Caco-2 (cell line): ENCODE measurements around the gene EOGT. TPM values are rescaled to one million over a fixed set of nuclear protein-coding genes. Genes with fewer than 3 reads are reported as not detected.

ENCODE experiments used
- BruUV-seq: library from RNA; stranded (reverse); fragments of 400-500 nt; replicated peaks from 2 replicates; lab custom pipeline; 2021; lab: Mats Ljungman, UMichigan
- CTCF ChIA-PET: fragments of 300-600 bp; sonication (Branson Sonifier 250); formaldehyde crosslinking; loops from one replicate; lab custom pipeline; 2022; ENCODE audit warnings: antibody characterized with exemption; lab: Charles Lee
- POLR2A ChIA-PET: fragments of 300-600 bp; sonication (Branson Sonifier 250); formaldehyde crosslinking; loops from one replicate; lab custom pipeline; 2022; ENCODE audit warnings: antibody characterized with exemption; lab: Charles Lee
- DNase-seq, 2 experiments: peaks; one replicate each; pipeline versions ENCODE4 v3.0.0 to v3.0.0-alpha.2; 2020 to 2022
- H3K27me3 ChIP-seq: replicated peaks from 2 replicates; pipeline ENCODE4 v1.6.0; 2011; ENCODE audit warnings: low read length; ENCODE audit not compliant: control insufficient read depth, insufficient read depth
- H3K36me3 ChIP-seq: 2 replicates; pipeline ENCODE4 v1.5.1; 2011; ENCODE audit warnings: low read length; ENCODE audit not compliant: control insufficient read depth, insufficient read depth
- H3K4me1 ChIP-seq: fragments of 250-450 bp; sonication (Bioruptor Pico); 2 replicates; pipeline ENCODE4 v1.5.1; 2020; ENCODE audit warnings: mild to moderate bottlenecking
- H3K4me3 ChIP-seq: 2 replicates; pipeline ENCODE4 v1.5.1; 2011; ENCODE audit warnings: low read depth, mild to moderate bottlenecking, control low read depth, low read length
- H3K9me3 ChIP-seq: fragments of 250-450 bp; sonication (Bioruptor Pico); 2 replicates; pipeline ENCODE4 v1.5.1; 2020; ENCODE audit warnings: mild to moderate bottlenecking, moderate library complexity
- H3K27ac Mint-ChIP-seq: one replicate; pipeline ENCODE4 v1.8.0; 2022; ENCODE audit warnings: mixed read lengths; ENCODE audit not compliant: unreplicated experiment
- H3K27me3 Mint-ChIP-seq: one replicate; pipeline ENCODE4 v1.8.0; 2022; ENCODE audit warnings: mixed read lengths; ENCODE audit not compliant: insufficient read depth, unreplicated experiment
- H3K36me3 Mint-ChIP-seq: one replicate; pipeline ENCODE4 v1.8.0; 2022; ENCODE audit warnings: mild to moderate bottlenecking, mixed read lengths; ENCODE audit not compliant: insufficient read depth, unreplicated experiment
- H3K4me1 Mint-ChIP-seq: one replicate; pipeline ENCODE4 v1.8.0; 2022; ENCODE audit warnings: low read depth, mixed read lengths; ENCODE audit not compliant: unreplicated experiment
- H3K4me3 Mint-ChIP-seq: one replicate; pipeline ENCODE4 v1.8.0; 2022; ENCODE audit warnings: mild to moderate bottlenecking, moderate library complexity, mixed read lengths; ENCODE audit not compliant: unreplicated experiment
- H3K9me3 Mint-ChIP-seq: one replicate; pipeline ENCODE4 v1.8.0; 2022; ENCODE audit warnings: mixed read lengths; ENCODE audit not compliant: unreplicated experiment
- intact Hi-C: fragments of 100-400 bp; cut with micrococcal nuclease; formaldehyde crosslinking; loops from one replicate; pipeline ENCODE4 v1.10.0; 2022; ENCODE audit not compliant: unreplicated experiment
- total RNA-seq: library from RNA; stranded (reverse); gene quantifications from 2 replicates; pipeline ENCODE4 v1.2.3, GENCODE V29; 2022
- TF ChIP-seq, protein P1 (sequence below), 2 experiments: fragments of 200-600 bp in 1 of 2; IDR thresholded peaks; 1 replicate in 1 of 2; 2 replicates in 1 of 2; pipeline versions ENCODE4 v1.5.1 to v1.8.0; 2011 to 2022; ENCODE audit warnings: antibody characterized with exemption in 1 of 2, control low read depth in 1 of 2, inconsistent platforms in 1 of 2, low read depth in 1 of 2, low read length in 1 of 2, mild to moderate bottlenecking in 1 of 2, moderate library complexity in 1 of 2; ENCODE audit not compliant: insufficient read depth in 1 of 2, severe bottlenecking in 1 of 2, unreplicated experiment in 1 of 2

The EOGT gene
- total RNA-seq, 1 experiment from 2014 or later: 16.1 TPM

DNA sequence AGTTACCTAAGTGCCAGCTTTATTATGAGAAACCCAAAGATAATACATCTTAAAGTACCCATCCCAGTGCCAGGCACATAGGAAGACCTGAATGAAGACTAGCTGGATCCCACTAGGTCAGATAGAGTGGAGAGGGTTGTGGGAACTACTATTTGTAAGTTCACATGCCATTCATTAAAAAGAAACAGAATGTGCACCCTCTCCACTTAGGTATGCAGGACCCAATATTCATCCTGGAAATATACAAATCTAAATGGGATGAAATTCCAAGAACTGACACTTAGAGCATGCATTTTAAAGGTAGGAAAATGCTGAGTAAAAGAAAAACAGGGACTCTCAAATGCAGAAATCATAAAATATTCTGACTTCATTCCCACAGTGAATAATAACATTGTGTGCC is 14.3 kb downstream of the EOGT start:
- Mint-ChIP-seq H3K27me3 (no peaks in the 10 kb centered on the region), H3K27ac (no peak overlapping the region), H3K36me3 (peaks cover 2% of the 10 kb centered on the region), H3K9me3 (no peaks in the 10 kb centered on the region), H3K4me1 (no peaks in the 10 kb centered on the region), H3K4me3 (no peak overlapping the region)
- intact Hi-C loops: no loop called here
- no peaks in the 10 kb centered on the region for H3K36me3 ChIP-seq
- CTCF ChIA-PET: no interaction called here
- H3K9me3 ChIP-seq: no peaks in the 10 kb centered on the region
- POLR2A ChIA-PET: no interaction called here
- TF ChIP-seq, protein P1, sequence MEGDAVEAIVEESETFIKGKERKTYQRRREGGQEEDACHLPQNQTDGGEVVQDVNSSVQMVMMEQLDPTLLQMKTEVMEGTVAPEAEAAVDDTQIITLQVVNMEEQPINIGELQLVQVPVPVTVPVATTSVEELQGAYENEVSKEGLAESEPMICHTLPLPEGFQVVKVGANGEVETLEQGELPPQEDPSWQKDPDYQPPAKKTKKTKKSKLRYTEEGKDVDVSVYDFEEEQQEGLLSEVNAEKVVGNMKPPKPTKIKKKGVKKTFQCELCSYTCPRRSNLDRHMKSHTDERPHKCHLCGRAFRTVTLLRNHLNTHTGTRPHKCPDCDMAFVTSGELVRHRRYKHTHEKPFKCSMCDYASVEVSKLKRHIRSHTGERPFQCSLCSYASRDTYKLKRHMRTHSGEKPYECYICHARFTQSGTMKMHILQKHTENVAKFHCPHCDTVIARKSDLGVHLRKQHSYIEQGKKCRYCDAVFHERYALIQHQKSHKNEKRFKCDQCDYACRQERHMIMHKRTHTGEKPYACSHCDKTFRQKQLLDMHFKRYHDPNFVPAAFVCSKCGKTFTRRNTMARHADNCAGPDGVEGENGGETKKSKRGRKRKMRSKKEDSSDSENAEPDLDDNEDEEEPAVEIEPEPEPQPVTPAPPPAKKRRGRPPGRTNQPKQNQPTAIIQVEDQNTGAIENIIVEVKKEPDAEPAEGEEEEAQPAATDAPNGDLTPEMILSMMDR (IDR thresholded peaks at IDR 0.05; ENCODE audit: insufficient read depth in 1 of 2, low read depth in 1 of 2, low read length in 1 of 2, severe bottlenecking in 1 of 2, unreplicated experiment in 1 of 2): no peak
- no peak overlapping the region for H3K4me3 ChIP-seq
- H3K27me3 ChIP-seq: no peaks in the 10 kb centered on the region
- no peak for DNase-seq
- no peaks in the 10 kb centered on the region for H3K4me1 ChIP-seq
- BruUV-seq: no TSS peak

DNA sequence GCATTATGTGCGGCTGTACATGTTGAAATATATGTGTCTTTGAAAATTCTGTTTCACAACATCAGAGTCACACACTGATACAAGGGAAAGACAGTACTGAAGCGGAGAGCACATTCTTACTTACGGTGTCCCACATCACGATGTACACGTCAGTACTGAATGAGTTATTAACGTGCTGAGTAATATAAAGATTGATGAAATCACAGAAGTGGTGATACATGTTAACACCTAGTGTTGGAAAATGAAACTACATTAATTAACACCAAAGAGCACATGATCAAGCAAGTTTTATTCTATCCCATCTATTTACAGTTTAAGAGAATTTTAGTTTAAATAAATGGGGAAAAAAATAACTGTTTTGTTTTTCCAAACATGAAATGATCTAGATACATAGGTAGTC is 15.6 kb downstream of the EOGT start:
- Mint-ChIP-seq H3K27me3 (no peaks in the 10 kb centered on the region), H3K27ac (no peak overlapping the region), H3K4me3 (no peak overlapping the region), H3K36me3 (peaks cover 5% of the 10 kb centered on the region), H3K9me3 (no peaks in the 10 kb centered on the region), H3K4me1 (no peaks in the 10 kb centered on the region)
- Histone ChIP-seq H3K36me3 (no peaks in the 10 kb centered on the region), H3K4me3 (no peak overlapping the region), H3K9me3 (no peaks in the 10 kb centered on the region), H3K4me1 (no peaks in the 10 kb centered on the region), H3K27me3 (no peaks in the 10 kb centered on the region)
- CTCF ChIA-PET: no interaction called here
- intact Hi-C loops: no loop called here
- no TSS peak for BruUV-seq
- TF ChIP-seq, protein P1 (IDR thresholded peaks at IDR 0.05; ENCODE audit: insufficient read depth in 1 of 2, low read depth in 1 of 2, low read length in 1 of 2, severe bottlenecking in 1 of 2, unreplicated experiment in 1 of 2): no peak
- POLR2A ChIA-PET: no interaction called here
- no peak for DNase-seq

DNA sequence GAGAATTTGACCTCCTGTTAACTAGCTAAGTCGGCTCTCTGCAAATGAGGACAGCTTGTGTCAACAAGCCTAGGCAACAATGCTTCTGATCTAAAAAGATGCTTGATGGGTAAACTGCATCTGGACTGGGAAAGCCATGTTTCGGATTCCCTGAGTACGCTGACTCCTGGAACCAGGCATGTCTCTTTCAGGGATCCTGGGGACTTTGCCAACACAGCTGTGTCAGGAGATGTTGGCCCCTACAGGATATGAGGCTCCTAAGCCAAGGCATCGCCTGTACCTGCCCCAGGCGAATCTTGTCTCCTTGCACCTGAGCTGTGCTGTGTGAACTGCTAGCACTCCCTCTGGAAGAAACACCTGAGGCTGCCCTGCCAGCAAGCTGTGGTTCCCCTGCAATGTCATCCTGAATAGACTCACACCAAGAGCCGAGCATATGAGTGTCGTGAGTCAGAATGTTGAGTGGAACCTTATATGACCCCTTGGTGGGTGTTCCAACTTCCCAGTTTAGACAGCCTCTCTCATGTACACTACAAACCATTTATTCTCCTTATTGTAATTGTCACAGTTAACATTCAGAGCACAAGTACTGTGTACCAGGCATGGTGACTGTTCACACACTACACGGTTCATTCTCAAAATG is 17.0 kb downstream of the EOGT start:
- Mint-ChIP-seq H3K27ac (no peak overlapping the region), H3K9me3 (no peaks in the 10 kb centered on the region), H3K4me3 (no peak overlapping the region), H3K27me3 (no peaks in the 10 kb centered on the region), H3K36me3 (peaks cover 11% of the 10 kb centered on the region), H3K4me1 (no peaks in the 10 kb centered on the region)
- no peaks in the 10 kb centered on the region for H3K27me3 ChIP-seq
- POLR2A ChIA-PET: no interaction called here
- no TSS peak for BruUV-seq
- H3K9me3 ChIP-seq: no peaks in the 10 kb centered on the region
- H3K4me1 ChIP-seq: no peaks in the 10 kb centered on the region
- no peak for DNase-seq
- H3K4me3 ChIP-seq: no peak overlapping the region
- no peaks in the 10 kb centered on the region for H3K36me3 ChIP-seq
- CTCF ChIA-PET: no interaction called here
- intact Hi-C loops: no loop called here
- TF ChIP-seq, protein P1 (IDR thresholded peaks at IDR 0.05; ENCODE audit: insufficient read depth in 1 of 2, low read depth in 1 of 2, low read length in 1 of 2, severe bottlenecking in 1 of 2, unreplicated experiment in 1 of 2): no peak
